CD1c-positive myeloid dendritic cell (primary cell): ENCODE data around the gene LLGL2.
"Not testable (repeated sequence)": the region's sequence is repeated elsewhere in the genome, so short reads cannot be mapped to it uniquely, and the experiment has no call there.

Experiments used
- DNase-seq: peaks from one replicate; pipeline ENCODE4 v3.0.0-alpha.2; 2016; ENCODE audit errors: extremely low spot score

Gene LLGL2, protein sequence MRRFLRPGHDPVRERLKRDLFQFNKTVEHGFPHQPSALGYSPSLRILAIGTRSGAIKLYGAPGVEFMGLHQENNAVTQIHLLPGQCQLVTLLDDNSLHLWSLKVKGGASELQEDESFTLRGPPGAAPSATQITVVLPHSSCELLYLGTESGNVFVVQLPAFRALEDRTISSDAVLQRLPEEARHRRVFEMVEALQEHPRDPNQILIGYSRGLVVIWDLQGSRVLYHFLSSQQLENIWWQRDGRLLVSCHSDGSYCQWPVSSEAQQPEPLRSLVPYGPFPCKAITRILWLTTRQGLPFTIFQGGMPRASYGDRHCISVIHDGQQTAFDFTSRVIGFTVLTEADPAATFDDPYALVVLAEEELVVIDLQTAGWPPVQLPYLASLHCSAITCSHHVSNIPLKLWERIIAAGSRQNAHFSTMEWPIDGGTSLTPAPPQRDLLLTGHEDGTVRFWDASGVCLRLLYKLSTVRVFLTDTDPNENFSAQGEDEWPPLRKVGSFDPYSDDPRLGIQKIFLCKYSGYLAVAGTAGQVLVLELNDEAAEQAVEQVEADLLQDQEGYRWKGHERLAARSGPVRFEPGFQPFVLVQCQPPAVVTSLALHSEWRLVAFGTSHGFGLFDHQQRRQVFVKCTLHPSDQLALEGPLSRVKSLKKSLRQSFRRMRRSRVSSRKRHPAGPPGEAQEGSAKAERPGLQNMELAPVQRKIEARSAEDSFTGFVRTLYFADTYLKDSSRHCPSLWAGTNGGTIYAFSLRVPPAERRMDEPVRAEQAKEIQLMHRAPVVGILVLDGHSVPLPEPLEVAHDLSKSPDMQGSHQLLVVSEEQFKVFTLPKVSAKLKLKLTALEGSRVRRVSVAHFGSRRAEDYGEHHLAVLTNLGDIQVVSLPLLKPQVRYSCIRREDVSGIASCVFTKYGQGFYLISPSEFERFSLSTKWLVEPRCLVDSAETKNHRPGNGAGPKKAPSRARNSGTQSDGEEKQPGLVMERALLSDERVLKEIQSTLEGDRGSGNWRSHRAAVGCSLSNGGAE

DNA sequence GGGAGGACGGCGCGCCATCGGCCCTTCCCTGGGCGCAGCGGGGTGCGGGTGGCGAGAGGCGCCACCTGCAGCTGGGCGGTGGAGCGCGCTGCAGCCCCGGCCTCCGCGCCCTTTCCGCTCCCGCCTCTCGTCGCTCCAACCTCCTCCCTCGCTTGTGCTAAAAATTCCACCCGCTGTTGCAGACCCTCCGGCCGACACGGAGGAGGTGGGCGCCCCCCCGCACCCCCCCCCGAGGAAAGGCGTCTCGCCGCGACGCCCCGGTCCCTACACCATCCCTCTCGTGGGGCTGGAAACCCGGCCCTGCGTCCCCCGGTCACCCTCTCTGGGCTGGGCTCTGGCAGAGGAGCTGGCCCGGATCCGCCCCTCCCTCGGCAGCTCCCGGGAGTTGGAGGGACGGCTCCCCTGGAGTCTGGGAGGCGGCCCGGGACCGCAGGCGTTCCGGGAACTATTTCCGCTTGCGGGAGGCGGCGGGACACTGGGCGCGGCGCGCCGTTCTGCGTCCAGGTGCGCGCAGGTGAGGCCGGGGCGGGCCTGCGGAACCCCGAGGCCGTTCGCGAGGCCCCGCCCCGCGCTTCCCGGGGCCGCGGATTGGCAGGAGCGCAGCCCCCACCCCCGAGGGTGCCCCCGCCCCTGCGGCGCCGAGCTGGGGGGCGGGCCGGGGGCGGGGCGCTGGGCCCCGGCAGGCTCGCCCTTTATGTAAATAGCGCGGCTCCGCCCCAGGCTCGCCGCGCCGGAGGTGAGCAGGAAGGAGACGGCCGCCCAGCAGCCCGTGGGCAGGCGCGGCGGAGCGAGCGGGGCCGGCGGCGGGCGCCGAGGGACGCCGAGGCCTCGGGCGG is at the start of gene LLGL2:
LLGL2 (plus strand) TSS at position 728 of the 836 bp plus-strand sequence. CDS start 17,730 bp downstream, outside the sequence.
- peak; percentile 93 for DNase-seq

DNA sequence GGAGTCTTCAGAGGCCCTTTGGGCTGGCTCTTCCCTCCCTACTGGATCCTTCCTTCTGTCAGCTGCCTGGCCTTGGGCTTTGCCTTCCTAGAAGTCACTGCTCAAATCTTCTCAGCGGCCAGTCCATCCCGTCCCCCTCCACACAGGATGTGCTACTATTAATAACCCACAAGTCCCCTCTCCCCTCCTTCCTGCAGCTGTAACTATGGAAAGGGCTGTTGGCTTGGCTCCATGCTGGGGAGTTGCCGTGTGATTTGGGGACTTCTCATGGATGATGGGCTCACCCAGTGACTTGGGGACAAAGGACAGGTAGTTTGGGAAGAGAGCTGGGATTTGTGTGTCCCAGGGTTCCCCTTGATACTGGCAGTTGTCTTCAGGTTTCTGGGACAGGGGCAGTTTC is 49.6 kb upstream of the LLGL2 start:
- no peak for DNase-seq

DNA sequence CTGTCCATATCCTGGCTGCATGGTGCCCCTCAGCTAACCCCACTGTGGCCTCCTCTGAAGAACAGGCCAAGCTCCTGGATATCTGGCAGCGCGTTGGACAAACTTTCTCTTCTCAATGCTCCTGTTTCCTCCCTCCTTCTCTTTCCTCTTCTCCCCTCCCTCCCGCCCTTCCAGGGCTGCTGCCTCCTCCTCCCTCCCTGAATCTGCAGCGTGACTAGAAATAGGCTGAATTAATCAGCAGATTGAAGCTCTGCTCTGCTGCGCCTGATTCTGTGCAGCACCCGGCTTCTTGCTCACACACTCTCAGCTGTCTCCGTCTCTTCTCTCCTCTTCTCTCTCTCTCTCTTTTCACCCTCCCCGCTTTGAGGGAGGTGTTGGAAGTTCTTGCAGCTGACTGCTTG is 49.2 kb upstream of the LLGL2 start:
- no peak for DNase-seq

DNA sequence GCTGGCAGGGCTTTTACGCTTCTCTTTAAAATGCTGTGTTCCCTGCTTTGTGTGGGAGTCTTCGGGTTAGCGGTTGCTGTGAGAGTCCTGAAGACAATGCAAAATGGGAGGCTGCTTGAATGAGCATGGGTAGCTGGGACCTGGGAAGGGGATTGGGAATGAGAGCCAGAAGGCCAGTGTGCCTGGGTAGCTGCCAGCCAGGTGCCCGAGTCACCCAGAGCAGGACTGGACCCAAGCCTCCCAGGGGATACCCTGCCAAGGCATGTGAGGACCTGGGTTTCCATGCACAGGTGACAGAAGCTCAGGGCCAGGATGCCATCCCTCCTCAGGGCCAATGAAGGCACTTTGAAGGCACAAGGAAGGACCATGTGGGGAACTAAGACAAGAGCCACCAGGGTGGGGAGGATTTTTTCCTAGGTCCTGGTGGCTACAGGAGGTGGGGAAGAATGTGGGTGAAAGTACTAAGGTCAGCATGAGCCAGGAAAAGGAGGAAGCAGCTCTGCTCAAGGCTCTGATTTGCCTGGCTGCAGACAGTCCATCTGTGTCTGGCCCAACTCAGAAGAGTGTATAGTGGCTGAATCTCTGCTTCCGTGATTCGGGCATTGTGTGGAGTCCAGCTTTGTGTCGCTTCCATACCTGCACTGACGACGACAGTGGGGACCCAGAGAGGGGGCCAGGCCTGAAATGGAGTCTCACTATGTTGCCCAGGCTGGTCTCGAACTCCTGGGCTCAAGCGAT is 48.6 kb upstream of the LLGL2 start:
- peak; percentile 16 for DNase-seq

DNA sequence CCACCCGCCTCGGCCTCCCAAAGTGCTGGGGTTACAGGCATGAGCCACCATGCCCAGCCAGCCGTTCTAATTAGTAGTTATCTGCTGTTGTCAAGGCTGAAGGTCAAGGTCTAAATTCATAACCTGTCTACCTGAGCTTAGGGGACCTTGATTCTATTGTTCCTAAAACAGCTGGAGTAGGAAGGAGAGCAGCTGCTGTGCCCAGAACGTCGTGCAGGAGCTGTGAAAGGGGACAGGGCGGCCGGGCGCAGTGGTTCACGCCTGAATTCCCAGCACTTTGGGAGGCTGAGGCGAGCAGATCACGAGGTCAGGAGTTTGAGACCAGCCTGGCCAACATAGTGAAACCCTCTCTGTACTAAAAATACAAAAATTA is 48.0 kb upstream of the LLGL2 start:
- not testable (repeated sequence) for DNase-seq

DNA sequence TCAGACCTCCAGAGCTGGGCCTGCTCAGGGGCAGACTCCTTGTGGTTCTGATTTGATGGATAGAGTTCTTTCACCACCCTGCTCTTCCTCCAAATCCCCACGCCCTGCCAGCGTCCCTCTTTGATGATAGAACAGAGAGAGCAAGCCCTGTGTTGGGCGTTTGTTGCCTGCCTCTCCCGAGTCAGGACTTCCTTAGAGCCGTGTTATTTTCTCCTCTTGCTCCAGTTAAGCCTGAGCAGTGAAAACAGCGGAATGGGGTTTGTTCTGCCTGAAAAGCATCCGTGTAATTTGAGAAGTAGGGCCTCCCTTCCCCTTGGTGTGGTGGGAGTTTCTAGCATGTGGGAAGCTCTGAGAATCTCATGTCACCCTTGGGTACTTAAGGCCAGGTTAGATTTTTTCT is 47.0 kb upstream of the LLGL2 start:
- DNase-seq: no peak

DNA sequence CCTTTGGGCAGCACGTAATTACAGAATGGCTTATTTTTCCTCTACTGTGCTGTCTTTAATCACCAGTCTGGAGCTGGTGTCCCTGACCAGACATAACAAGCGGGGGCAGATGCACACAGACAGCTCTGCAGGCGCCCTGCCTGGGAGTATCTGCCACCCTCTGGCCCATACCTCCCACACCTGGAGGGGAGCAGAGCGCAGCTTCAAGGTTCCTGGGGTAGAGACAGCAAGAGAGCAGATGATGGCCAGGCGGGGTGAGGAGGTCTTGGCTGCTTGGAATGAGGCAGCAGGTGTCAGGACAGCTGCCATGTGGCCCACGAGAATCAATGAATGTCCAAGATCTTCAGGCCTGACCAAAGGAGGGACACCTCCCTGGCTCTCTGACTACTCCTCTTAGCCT is 45.2 kb upstream of the LLGL2 start:
- no peak for DNase-seq

DNA sequence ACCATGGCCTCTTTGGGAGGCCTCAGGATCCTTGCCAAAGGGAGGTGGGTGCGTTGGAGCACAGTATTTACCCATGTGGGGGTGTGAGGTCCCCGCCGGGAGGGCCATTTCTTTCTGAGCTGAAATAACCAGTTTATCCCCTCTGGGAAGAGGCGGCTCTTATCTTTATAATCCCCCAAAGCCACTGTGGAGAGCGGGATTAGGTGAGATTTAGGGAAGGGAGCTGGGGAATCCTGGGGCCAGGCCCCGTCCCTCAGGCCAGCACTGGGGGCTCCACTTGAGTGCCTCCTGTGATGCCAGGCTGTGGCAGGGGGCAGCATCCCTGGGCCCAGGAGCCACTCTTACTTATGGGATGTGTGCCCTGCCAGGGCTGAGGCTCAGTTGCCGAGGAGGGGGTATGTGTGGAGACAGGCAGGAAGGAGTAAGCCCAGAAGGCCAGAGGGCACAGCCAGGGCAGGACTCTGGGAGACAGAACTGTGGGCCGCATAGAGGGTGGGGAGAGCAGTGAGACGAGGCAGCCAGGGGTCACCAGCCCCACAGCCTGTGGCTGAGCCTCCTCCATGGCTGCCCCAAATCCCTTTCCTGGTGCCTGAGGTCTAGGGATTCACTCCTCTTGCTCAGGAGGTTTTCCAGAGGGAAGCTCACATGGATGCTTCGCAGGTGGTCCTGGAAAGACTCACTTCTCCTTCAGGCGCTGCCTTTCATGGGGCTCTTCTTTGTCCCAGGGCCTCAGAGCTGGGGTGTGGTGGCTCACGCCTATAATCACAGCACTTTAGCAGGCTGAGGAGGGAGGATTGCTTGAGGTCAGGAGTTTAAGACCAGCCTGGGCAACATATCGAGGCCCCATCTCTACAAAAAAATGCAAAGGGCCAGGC is 44.1 kb upstream of the LLGL2 start:
- DNase-seq: no peak

DNA sequence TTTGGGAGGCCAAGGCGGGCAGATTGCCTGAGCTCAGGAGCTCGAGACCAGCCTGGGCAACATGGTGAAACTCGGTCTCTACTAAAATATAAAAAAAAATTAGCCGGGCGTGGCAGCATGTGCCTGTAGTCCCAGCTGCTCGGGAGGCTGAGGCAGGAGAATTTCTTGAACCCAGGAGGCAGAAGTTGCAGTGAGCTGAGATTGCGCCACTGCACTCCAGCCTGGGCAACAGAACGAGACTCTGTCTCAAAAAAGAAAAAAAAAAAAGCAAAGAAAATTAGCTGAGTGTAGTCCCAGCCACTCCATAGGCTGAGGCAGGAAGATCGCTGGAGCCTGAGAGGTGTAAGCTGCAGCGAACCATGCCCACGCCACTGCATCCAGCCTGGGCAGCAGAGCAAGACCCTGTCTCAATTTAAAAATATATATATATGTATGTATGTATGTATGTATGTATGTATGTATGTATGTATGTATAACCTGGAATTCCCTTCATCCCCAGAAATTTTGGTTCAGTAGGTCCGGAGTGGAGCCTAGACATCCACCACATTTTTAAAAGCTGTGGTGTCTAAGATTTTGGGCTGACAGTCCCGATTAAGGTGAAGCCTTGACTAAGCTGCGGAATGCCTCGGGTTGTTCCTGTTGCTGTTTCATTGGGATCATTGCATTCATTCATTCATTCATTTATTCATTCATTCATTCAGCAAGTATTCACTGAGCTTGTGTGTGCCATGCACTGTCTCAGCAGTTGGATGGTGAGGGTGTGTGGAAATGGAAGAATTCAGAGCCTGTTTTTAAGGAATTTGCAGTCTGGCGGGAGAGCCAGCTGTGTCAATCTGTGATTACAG is 43.2 kb upstream of the LLGL2 start:
- DNase-seq: no peak

DNA sequence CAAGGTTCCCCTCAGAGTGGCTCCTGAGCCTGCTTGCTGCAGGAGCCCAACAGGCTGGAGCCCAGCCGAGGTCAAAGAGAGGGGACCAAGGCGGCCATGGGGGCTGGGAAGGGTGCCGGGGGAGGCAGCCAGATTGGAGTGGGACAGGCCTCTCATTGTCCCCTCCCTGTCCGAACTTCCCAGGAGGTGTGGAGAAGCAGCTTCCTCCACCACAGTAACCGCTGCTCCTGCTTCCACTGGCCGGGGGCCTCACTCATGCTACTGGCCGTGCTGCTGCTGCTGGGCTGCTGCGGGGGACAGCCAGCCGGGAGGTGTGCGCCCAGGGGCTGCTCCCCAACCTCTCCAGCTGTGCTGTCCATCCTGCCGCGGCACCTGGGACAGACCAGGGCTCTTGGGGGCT is 39.8 kb upstream of the LLGL2 start:
- no peak for DNase-seq

DNA sequence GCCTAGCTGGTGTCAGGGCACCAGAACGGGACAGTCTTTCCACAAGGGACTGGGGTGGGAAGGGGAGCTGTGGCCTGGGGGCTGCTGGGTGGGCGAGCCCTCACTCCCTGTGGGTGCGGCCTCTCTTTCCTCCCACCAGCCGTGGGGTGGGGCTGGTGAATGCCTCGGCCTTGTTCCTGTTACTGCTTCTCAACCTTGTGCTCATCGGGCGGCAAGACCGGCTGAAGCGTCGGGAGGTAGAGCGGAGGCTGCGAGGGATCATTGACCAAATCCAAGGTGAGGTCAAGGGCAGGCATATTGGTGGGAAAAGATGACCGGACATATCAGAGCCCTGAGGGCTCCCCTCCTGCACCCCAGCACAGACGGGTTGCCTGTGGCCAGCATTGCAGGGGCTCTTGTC is 39.3 kb upstream of the LLGL2 start:
- peak; percentile 4 for DNase-seq

DNA sequence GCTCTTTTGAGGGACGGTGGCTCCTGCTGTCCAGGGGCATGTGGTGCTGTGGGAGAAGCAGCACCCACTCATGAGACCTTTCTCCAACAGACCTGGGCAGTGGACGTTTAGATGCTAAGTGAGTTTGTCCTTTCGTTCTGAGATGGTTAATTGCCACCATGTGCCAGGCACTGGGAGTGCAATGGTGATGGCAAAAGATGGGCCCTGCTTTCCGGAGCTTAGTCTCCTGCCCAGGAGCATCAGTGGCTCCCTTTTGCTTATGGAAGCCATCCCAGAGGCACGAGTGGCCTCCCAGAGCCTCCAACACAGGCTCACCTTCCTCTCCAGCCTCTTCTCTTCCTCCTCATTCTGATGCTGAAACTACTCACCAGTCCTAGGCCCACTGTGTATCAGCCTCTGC is 38.5 kb upstream of the LLGL2 start:
- DNase-seq: no peak

DNA sequence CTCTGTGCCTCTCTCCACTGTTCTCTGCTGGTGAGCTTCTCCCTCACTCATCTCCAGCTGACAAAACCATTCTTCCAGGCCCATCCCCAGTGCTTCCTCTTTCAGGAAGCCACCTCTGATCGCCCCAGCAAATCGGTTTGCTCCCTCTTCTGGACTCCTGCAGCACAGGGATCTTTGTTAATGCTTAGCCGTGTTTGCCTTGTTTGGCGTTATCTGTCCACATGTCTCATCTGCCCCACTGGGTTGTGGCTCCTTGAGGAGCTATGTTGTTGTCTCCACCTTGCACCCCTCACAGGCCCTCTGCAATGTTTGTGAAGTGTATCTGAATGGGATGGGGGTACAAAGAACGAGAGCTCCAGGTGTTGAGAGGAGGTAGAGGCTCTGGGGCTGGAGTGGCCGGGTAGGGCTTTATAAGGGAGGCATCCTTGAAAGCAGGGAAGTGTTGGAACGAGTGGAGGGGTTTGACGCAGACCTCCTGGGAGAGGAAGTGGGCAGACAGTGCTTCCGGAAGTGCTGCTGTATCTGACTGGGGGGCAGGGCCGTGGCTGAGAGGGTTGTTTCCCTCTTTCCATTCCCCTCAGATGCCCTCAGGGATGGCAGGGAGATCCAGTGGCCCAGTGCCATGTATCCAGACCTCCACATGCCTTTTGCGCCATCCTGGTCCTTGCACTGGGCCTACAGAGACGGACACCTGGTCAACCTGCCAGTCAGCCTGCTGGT is 38.0 kb upstream of the LLGL2 start:
- DNase-seq: peak; percentile 66

DNA sequence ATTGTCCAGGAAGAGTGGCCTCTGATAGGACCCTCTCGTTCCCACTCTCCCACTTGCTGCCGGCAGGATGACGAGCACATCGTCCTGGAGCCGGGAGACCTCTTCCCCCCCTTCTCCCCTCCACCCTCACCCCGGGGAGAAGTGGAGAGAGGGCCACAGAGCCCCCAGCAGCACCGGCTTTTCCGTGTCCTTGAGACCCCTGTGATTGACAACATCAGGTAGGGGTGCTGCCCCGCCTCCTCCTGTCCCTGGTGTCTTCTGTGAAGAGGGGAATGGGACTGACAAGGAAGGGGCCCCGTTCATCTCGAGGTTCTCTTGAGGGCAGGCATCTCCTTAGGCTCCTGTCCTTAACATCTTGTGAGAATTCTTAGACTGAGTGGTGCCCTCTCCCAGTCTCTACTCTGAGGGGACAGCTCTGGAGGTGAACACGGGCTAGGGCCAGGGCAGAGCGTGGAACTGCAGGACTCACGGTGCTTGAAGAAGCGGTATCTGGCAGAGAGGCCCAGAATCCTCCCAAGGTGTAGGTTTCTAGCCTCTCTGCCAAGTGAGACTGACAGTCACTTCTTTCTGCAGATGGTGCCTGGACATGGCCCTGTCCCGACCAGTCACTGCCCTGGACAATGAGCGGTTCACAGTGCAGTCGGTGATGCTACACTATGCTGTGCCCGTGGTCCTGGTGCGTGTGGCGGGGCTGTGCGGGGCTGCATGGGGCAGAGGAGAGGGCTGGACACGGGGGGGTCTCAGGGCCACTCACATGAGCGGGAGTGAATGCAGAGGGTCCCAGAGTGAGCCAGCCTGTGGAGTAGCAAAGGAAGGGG is 36.6 kb upstream of the LLGL2 start:
- no peak for DNase-seq

DNA sequence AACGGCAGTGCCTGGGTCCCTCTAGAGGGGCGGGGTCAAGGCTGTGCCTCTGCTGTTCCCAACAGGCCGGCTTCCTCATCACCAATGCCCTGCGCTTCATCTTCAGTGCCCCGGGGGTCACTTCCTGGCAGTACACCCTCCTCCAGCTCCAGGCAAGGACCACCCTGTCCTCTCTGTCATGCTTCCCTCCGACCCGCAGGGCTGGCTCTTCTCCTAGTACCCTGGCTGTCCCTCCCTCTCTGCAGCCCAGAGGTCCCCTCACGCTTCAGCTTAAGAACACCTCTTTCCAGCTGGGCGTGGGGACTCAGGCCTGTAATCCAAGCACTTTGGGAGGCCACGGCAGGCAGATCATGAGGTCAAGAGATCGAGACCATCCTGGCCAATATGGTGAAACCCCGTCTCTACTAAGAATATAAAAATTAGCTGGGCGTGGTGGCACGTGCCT is 36.0 kb upstream of the LLGL2 start:
- DNase-seq: no peak

DNA sequence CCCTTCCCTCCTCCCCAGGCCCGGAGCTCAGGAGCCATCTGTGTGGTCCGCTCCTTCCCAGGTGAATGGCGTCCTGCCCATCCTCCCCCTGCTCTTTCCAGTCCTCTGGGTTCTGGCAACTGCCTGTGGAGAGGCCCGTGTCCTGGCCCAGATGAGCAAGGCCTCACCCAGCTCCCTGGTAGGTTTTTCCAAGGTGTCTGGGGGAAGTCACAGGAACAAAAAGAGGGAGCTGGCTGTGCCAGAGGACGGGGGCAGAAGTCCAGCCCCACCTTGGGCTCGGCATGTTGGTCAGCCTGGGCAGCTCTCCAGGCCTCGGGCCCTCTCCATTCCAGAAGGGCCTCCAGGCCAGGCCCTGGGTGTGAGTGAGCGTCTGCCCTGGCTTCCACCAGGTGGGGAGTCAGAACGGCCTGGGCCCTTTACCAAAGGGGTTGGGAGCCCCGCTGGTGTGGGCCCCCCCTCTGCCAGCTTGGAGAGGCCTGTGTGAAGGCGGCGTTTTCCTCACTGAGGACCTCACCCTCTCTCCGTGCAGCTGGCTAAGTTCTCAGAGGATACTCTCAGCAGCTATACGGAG is 35.2 kb upstream of the LLGL2 start:
- no peak for DNase-seq

DNA sequence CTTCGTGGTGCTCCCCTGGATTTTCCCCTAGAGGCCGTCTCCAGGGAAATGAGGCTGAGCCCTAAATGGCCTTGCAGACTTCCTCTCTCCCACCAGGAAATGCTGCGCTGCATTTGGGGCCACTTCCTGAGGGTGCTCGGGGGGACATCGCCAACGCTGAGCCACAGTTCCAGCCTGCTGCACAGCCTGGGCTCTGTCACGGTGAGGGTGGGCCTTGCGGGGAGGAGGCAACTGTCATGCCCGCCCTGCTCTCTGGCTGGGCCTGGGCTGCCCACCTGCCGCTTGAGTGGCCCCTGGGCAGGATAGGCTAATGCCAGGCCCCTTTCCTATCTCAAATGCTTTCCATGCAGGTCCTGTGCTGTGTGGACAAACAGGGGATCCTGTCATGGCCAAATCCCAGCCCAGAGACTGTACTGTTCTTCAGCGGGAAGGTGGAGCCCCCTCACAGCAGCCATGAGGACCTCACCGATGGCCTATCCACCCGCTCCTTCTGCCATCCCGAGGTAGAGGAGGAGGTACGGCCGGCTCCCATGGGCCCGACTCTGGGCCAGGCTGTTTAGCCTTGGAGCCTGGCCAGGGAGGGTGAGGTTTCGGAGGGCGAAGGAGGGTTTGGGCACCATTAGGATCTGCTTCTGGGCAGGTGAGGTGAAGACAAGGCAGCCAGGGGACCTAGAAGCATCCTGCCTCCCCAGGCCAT is 34.4 kb upstream of the LLGL2 start:
- no peak for DNase-seq
